H1 (cell line): ENCODE results near the gene PRRG4.

ENCODE experiments used
- CREB1 ChIP-seq: IDR thresholded peaks from 2 replicates; pipeline ENCODE4 v1.6.1; 2012; ENCODE audit warnings: inconsistent platforms
- EP300 ChIP-seq, 2 experiments: IDR thresholded peaks; 1 replicate in 1 of 2; 2 replicates in 1 of 2; pipeline ENCODE4 v1.6.1; 2011 to 2012; ENCODE audit warnings: low read depth in 2 of 2, low read length in 2 of 2, mild to moderate bottlenecking in 2 of 2, borderline replicate concordance in 1 of 2, inconsistent platforms in 1 of 2, moderate library complexity in 1 of 2
- KDM5A ChIP-seq: fragments of 200-600 bp; IDR thresholded peaks from 2 replicates; pipeline ENCODE4 v1.7.1; 2012; ENCODE audit warnings: mild to moderate bottlenecking, low read length, inconsistent platforms, mixed read lengths
- MAFK ChIP-seq: IDR thresholded peaks from 2 replicates; pipeline ENCODE4 v1.6.1; 2012; ENCODE audit warnings: low read depth, mild to moderate bottlenecking, improper control_type of control experiment, low read length
- SIN3A ChIP-seq, 2 experiments: IDR thresholded peaks in 1 of 2; conservative IDR thresholded peaks in 1 of 2; 2 replicates each; pipeline ENCODE4 v1.6.1; 2011 to 2012; ENCODE audit warnings: low read length in 2 of 2, improper control_type of control experiment in 1 of 2, low read depth in 1 of 2, mild to moderate bottlenecking in 1 of 2
- TF ChIP-seq, protein P1 (sequence below), 3 experiments: IDR thresholded peaks; 1 replicate in 2 of 3; 2 replicates in 1 of 3; pipeline versions ENCODE4 v1.5.1 to v1.6.1; 2011; ENCODE audit warnings: low read length in 3 of 3, mild to moderate bottlenecking in 3 of 3, inconsistent platforms in 2 of 3, low read depth in 1 of 3, moderate library complexity in 1 of 3; ENCODE audit not compliant: insufficient read depth in 1 of 3; ENCODE audit errors: control extremely low read depth in 1 of 3

- no peak for TF ChIP-seq EP300 (IDR thresholded peaks at IDR 0.05; ENCODE audit: borderline replicate concordance in 1 of 2, low read depth in 2 of 2, low read length in 2 of 2)
- no peak for TF ChIP-seq MAFK
- TF ChIP-seq, protein P1, sequence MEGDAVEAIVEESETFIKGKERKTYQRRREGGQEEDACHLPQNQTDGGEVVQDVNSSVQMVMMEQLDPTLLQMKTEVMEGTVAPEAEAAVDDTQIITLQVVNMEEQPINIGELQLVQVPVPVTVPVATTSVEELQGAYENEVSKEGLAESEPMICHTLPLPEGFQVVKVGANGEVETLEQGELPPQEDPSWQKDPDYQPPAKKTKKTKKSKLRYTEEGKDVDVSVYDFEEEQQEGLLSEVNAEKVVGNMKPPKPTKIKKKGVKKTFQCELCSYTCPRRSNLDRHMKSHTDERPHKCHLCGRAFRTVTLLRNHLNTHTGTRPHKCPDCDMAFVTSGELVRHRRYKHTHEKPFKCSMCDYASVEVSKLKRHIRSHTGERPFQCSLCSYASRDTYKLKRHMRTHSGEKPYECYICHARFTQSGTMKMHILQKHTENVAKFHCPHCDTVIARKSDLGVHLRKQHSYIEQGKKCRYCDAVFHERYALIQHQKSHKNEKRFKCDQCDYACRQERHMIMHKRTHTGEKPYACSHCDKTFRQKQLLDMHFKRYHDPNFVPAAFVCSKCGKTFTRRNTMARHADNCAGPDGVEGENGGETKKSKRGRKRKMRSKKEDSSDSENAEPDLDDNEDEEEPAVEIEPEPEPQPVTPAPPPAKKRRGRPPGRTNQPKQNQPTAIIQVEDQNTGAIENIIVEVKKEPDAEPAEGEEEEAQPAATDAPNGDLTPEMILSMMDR (IDR thresholded peaks at IDR 0.05; ENCODE audit: control extremely low read depth in 1 of 3, insufficient read depth in 1 of 3, low read depth in 1 of 3, low read length in 3 of 3): no peak
- TF ChIP-seq KDM5A: no peak
- peak in 1 of 2 experiments; percentile 37; a peak in 1 of 4 replicates for TF ChIP-seq SIN3A (conservative IDR thresholded peaks at IDR 0.05 in 1 of 2, IDR thresholded peaks at IDR 0.05 in 1 of 2; ENCODE audit: low read depth in 1 of 2, low read length in 2 of 2)
- no peak for TF ChIP-seq CREB1
These were observed 65.7 kb downstream of the PRRG4 start for GRCh38 chr11:32895471-32895870.
